ENCODE measurements around the gene ZAP70. TPM values are rescaled to one million over a fixed set of nuclear protein-coding genes. Genes with fewer than 3 reads are reported as not detected.

ZAP70 gene
- polyA plus RNA-seq, 1 donor (not counting 4 experiments of a cell fraction or from before 2014, with no cell fraction given): 1.6 TPM

DNA sequence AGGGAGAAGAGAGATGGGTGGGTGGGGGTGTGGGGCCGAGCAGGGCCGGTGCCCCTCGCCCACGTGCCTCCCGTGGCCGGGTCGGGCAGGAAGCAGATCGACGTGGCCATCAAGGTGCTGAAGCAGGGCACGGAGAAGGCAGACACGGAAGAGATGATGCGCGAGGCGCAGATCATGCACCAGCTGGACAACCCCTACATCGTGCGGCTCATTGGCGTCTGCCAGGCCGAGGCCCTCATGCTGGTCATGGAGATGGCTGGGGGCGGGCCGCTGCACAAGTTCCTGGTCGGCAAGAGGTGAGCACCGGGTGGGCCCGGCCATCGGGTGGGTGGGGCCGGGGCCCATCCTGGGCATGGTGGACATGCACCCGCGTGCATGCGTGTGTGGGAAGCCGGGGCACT is 21.8 kb downstream of the ZAP70 start:
- Histone ChIP-seq H4K20me1 (ENCODE audit: control insufficient read depth, extremely low read depth, insufficient read depth, low read length) (no peaks in the 10 kb centered on the region), H3K9ac (ENCODE audit: control insufficient read depth, extremely low read depth, insufficient read depth, low read length) (no peak overlapping the region), H3K4me2 (ENCODE audit: control insufficient read depth, extremely low read depth, insufficient read depth, low read depth, low read length) (no peak overlapping the region), H3K9me1 (ENCODE audit: control insufficient read depth, extremely low read depth, insufficient read depth, low read length) (no peaks in the 10 kb centered on the region), H3K4me3 (ENCODE audit: control insufficient read depth in 2 of 3, extremely low read depth in 1 of 3, insufficient read depth in 2 of 3, low read depth in 1 of 3, low read length in 3 of 3) (no peak overlapping the region), H3K9me3 (ENCODE audit: control insufficient read depth, low read depth, low read length) (peaks cover 2% of the 10 kb centered on the region), H3K27me3 (ENCODE audit: control insufficient read depth, extremely low read depth, insufficient read depth, low read length) (no peaks in the 10 kb centered on the region), H2AFZ (ENCODE audit: control insufficient read depth, low read length) (no peak overlapping the region), H3K27ac (ENCODE audit: control insufficient read depth, insufficient read depth, low read length) (no peak overlapping the region), H3K4me1 (ENCODE audit: control insufficient read depth, extremely low read depth, insufficient read depth, low read length) (peaks cover 4% of the 10 kb centered on the region), H3K36me3 (ENCODE audit: control insufficient read depth in 2 of 2, extremely low read depth in 1 of 2, insufficient read depth in 2 of 2, low read length in 2 of 2) (no peaks in the 10 kb centered on the region), H3K79me2 (ENCODE audit: control insufficient read depth, insufficient read depth, low read length) (no peaks in the 10 kb centered on the region)
- DNase-seq (ENCODE audit: low read depth, low spot score): no peak
- FAIRE-seq: no peak
- dilution Hi-C loops (cut with MboI; ENCODE audit: extremely low pct_ligation_motif_present, low sequenced_read_pairs): no loop called here
- TF ChIP-seq, protein P1, sequence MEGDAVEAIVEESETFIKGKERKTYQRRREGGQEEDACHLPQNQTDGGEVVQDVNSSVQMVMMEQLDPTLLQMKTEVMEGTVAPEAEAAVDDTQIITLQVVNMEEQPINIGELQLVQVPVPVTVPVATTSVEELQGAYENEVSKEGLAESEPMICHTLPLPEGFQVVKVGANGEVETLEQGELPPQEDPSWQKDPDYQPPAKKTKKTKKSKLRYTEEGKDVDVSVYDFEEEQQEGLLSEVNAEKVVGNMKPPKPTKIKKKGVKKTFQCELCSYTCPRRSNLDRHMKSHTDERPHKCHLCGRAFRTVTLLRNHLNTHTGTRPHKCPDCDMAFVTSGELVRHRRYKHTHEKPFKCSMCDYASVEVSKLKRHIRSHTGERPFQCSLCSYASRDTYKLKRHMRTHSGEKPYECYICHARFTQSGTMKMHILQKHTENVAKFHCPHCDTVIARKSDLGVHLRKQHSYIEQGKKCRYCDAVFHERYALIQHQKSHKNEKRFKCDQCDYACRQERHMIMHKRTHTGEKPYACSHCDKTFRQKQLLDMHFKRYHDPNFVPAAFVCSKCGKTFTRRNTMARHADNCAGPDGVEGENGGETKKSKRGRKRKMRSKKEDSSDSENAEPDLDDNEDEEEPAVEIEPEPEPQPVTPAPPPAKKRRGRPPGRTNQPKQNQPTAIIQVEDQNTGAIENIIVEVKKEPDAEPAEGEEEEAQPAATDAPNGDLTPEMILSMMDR (optimal IDR thresholded peaks at IDR 0.05 in 1 of 3, IDR thresholded peaks at IDR 0.05 in 1 of 3, conservative IDR thresholded peaks at IDR 0.05 in 1 of 3; ENCODE audit: extremely low read depth in 1 of 3, insufficient read depth in 2 of 3, low read length in 3 of 3): no peak
- no peak for TF ChIP-seq EZH2 (IDR thresholded peaks at IDR 0.05; ENCODE audit: low read length)

DNA sequence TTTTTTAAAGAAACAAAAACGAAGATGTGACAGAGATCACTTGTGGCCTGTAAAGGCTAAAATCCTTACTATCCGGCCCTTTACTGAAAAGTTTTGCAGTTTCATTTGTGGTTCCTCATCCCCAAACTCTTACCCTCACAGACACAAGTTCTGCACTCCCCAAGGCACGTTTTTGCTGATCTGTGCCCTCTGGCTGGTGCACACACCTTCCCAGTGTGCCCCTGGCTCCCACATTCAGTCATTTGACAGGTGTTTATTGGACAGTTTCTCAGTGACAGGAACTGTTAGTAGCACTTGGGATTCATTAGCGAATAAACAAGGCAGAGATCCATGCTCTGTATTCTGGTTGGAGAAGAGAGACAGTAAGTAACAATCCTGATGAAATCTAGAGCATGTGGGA is 22.8 kb downstream of the ZAP70 start:
- no peaks in the 10 kb centered on the region for H3K36me3 ChIP-seq (ENCODE audit: control insufficient read depth in 2 of 2, extremely low read depth in 1 of 2, insufficient read depth in 2 of 2, low read length in 2 of 2)
- DNase-seq (ENCODE audit: low read depth, low spot score) (no peak), FAIRE-seq (no peak)
- H3K27ac ChIP-seq (ENCODE audit: control insufficient read depth, insufficient read depth, low read length): no peak overlapping the region
- no peaks in the 10 kb centered on the region for H3K9me1 ChIP-seq (ENCODE audit: control insufficient read depth, extremely low read depth, insufficient read depth, low read length)
- peaks cover 10% of the 10 kb centered on the region for H3K4me1 ChIP-seq (ENCODE audit: control insufficient read depth, extremely low read depth, insufficient read depth, low read length)
- no peaks in the 10 kb centered on the region for H3K9me3 ChIP-seq (ENCODE audit: control insufficient read depth, low read depth, low read length)
- no peak for TF ChIP-seq EZH2 (IDR thresholded peaks at IDR 0.05; ENCODE audit: low read length)
- TF ChIP-seq, protein P1 (optimal IDR thresholded peaks at IDR 0.05 in 1 of 3, IDR thresholded peaks at IDR 0.05 in 1 of 3, conservative IDR thresholded peaks at IDR 0.05 in 1 of 3; ENCODE audit: extremely low read depth in 1 of 3, insufficient read depth in 2 of 3, low read length in 3 of 3): no peak
- H3K27me3 ChIP-seq (ENCODE audit: control insufficient read depth, extremely low read depth, insufficient read depth, low read length): no peaks in the 10 kb centered on the region
- H3K4me3 ChIP-seq (ENCODE audit: control insufficient read depth in 2 of 3, extremely low read depth in 1 of 3, insufficient read depth in 2 of 3, low read depth in 1 of 3, low read length in 3 of 3): no peak overlapping the region
- H2AFZ ChIP-seq (ENCODE audit: control insufficient read depth, low read length): no peak overlapping the region
- no peak overlapping the region for H3K4me2 ChIP-seq (ENCODE audit: control insufficient read depth, extremely low read depth, insufficient read depth, low read depth, low read length)
- dilution Hi-C loops (cut with MboI; ENCODE audit: extremely low pct_ligation_motif_present, low sequenced_read_pairs): no loop called here
- H3K9ac ChIP-seq (ENCODE audit: control insufficient read depth, extremely low read depth, insufficient read depth, low read length): no peak overlapping the region
- no peaks in the 10 kb centered on the region for H4K20me1 ChIP-seq (ENCODE audit: control insufficient read depth, extremely low read depth, insufficient read depth, low read length)
- no peaks in the 10 kb centered on the region for H3K79me2 ChIP-seq (ENCODE audit: control insufficient read depth, insufficient read depth, low read length)

Data from keratinocyte (primary cell).